Stimulated activated naive CD8-positive, alpha-beta T cell treated with anti-CD3 and anti-CD28 coated beads, Interleukin-15, Interleukin-2, amounts not matched to agents 100 ng/mL and 50 ng/mL, for 24 hours (primary cell): ENCODE results near the gene ACOX3.

Experiments used
- H3K27ac Mint-ChIP-seq: one replicate; pipeline ENCODE4 v1.8.0; 2021; ENCODE audit warnings: mild to moderate bottlenecking, mixed read lengths
- H3K27me3 Mint-ChIP-seq: one replicate; pipeline ENCODE4 v1.8.0; 2021; ENCODE audit warnings: mixed read lengths
- H3K36me3 Mint-ChIP-seq: one replicate; pipeline ENCODE4 v1.8.0; 2021; ENCODE audit warnings: low read depth, mixed read lengths
- H3K4me1 Mint-ChIP-seq: one replicate; pipeline ENCODE4 v1.8.0; 2021; ENCODE audit warnings: low read depth, mixed read lengths
- H3K4me3 Mint-ChIP-seq: one replicate; pipeline ENCODE4 v1.8.0; 2021; ENCODE audit warnings: mild to moderate bottlenecking, mixed read lengths
- H3K9me3 Mint-ChIP-seq: one replicate; pipeline ENCODE4 v1.8.0; 2021; ENCODE audit warnings: mixed read lengths

Gene ACOX3

GRCh38 chr4:8451440-8452182 lies 11.1 kb upstream of the ACOX3 start:
- Mint-ChIP-seq H3K4me3 (no peak overlapping the region), H3K36me3 (peaks cover 66% of the 10 kb centered on the region), H3K4me1 (no peaks in the 10 kb centered on the region), H3K27me3 (no peaks in the 10 kb centered on the region), H3K27ac (no peak overlapping the region), H3K9me3 (no peaks in the 10 kb centered on the region)

GRCh38 chr4:8446122-8446521 lies 5.6 kb upstream of the ACOX3 start:
- Mint-ChIP-seq H3K9me3 (no peaks in the 10 kb centered on the region), H3K27ac (no peak overlapping the region), H3K36me3 (peaks cover 44% of the 10 kb centered on the region), H3K4me3 (no peak overlapping the region), H3K4me1 (peaks cover 39% of the 10 kb centered on the region), H3K27me3 (no peaks in the 10 kb centered on the region)

GRCh38 chr4:8443801-8444200 lies 3.3 kb upstream of the ACOX3 start:
- peaks cover 44% of the 10 kb centered on the region for H3K36me3 Mint-ChIP-seq
- H3K4me1 Mint-ChIP-seq, result peaks cover 54% of the 10 kb centered on the region
- H3K27me3 Mint-ChIP-seq, result no peaks in the 10 kb centered on the region
- H3K9me3 Mint-ChIP-seq, result no peaks in the 10 kb centered on the region
- peak overlapping the region; percentile 95 for H3K4me3 Mint-ChIP-seq
- H3K27ac Mint-ChIP-seq, result no peak overlapping the region

- H3K27ac Mint-ChIP-seq, result no peak overlapping the region
- no peaks in the 10 kb centered on the region for H3K9me3 Mint-ChIP-seq
- peaks cover 64% of the 10 kb centered on the region for H3K4me1 Mint-ChIP-seq
- no peaks in the 10 kb centered on the region for H3K27me3 Mint-ChIP-seq
- peaks cover 38% of the 10 kb centered on the region for H3K36me3 Mint-ChIP-seq
- H3K4me3 Mint-ChIP-seq, result peak overlapping the region; percentile 95
Measured at GRCh38 chr4:8442596-8443358, 2.3 kb upstream of the ACOX3 start.

GRCh38 chr4:8441499-8442091 lies 1.1 kb upstream of the ACOX3 start:
- Mint-ChIP-seq H3K27me3 (no peaks in the 10 kb centered on the region), H3K9me3 (no peaks in the 10 kb centered on the region), H3K27ac (peak overlapping the region; percentile 30), H3K36me3 (peaks cover 37% of the 10 kb centered on the region), H3K4me3 (peak overlapping the region; percentile 95), H3K4me1 (peaks cover 72% of the 10 kb centered on the region)

GRCh38 chr4:8439914-8440491 lies 520 bp downstream of the ACOX3 start:
- Mint-ChIP-seq H3K27me3 (no peaks in the 10 kb centered on the region), H3K4me1 (peaks cover 81% of the 10 kb centered on the region), H3K4me3 (peak overlapping the region; percentile 95), H3K36me3 (peaks cover 33% of the 10 kb centered on the region), H3K9me3 (no peaks in the 10 kb centered on the region), H3K27ac (peak overlapping the region; percentile 98)

- H3K36me3 Mint-ChIP-seq, result peaks cover 33% of the 10 kb centered on the region
- H3K27me3 Mint-ChIP-seq, result no peaks in the 10 kb centered on the region
Measured at GRCh38 chr4:8439168-8439567, 1.4 kb downstream of the ACOX3 start.

GRCh38 chr4:8438743-8439142 lies 1.8 kb downstream of the ACOX3 start:
- no peaks in the 10 kb centered on the region for H3K27me3 Mint-ChIP-seq
- H3K9me3 Mint-ChIP-seq, result no peaks in the 10 kb centered on the region
- H3K4me3 Mint-ChIP-seq, result peak overlapping the region; percentile 95
- peaks cover 81% of the 10 kb centered on the region for H3K4me1 Mint-ChIP-seq
- H3K36me3 Mint-ChIP-seq, result peaks cover 30% of the 10 kb centered on the region
- peak overlapping the region; percentile 49 for H3K27ac Mint-ChIP-seq

More at GRCh38 chr4:8439168-8439567, 1.4 kb downstream of the ACOX3 start:
- Mint-ChIP-seq H3K9me3 (no peaks in the 10 kb centered on the region), H3K27ac (peak overlapping the region; percentile 49), H3K4me1 (peaks cover 86% of the 10 kb centered on the region), H3K4me3 (peak overlapping the region; percentile 95)

- Mint-ChIP-seq H3K27ac (peak overlapping the region; percentile 15), H3K4me3 (peak overlapping the region; percentile 4)
Measured at GRCh38 chr4:8437281-8437680, 3.2 kb downstream of the ACOX3 start.

GRCh38 chr4:8435656-8436121 lies 4.8 kb downstream of the ACOX3 start:
- H3K27ac Mint-ChIP-seq, result peak overlapping the region; percentile 87
- H3K4me1 Mint-ChIP-seq, result peaks cover 54% of the 10 kb centered on the region

More at GRCh38 chr4:8437281-8437680, 3.2 kb downstream of the ACOX3 start:
- Mint-ChIP-seq H3K27me3 (no peaks in the 10 kb centered on the region), H3K4me1 (peaks cover 67% of the 10 kb centered on the region), H3K36me3 (peaks cover 16% of the 10 kb centered on the region), H3K9me3 (no peaks in the 10 kb centered on the region)

GRCh38 chr4:8434251-8435073 lies 6.1 kb downstream of the ACOX3 start:
- Mint-ChIP-seq H3K4me1 (peaks cover 47% of the 10 kb centered on the region), H3K27ac (peak overlapping the region; percentile 13), H3K36me3 (peaks cover 10% of the 10 kb centered on the region), H3K9me3 (no peaks in the 10 kb centered on the region), H3K4me3 (peak overlapping the region; percentile 81), H3K27me3 (no peaks in the 10 kb centered on the region)

More at GRCh38 chr4:8435656-8436121, 4.8 kb downstream of the ACOX3 start:
- H3K27me3 Mint-ChIP-seq, result no peaks in the 10 kb centered on the region
- H3K36me3 Mint-ChIP-seq, result peaks cover 16% of the 10 kb centered on the region
- H3K4me3 Mint-ChIP-seq, result peak overlapping the region; percentile 81
- no peaks in the 10 kb centered on the region for H3K9me3 Mint-ChIP-seq

GRCh38 chr4:8433136-8433535 lies 7.4 kb downstream of the ACOX3 start:
- H3K27ac Mint-ChIP-seq, result no peak overlapping the region
- peaks cover 43% of the 10 kb centered on the region for H3K4me1 Mint-ChIP-seq
- H3K36me3 Mint-ChIP-seq, result peaks cover 7% of the 10 kb centered on the region
- no peaks in the 10 kb centered on the region for H3K27me3 Mint-ChIP-seq
- no peak overlapping the region for H3K4me3 Mint-ChIP-seq
- H3K9me3 Mint-ChIP-seq, result no peaks in the 10 kb centered on the region

- H3K4me1 Mint-ChIP-seq, result peaks cover 41% of the 10 kb centered on the region
- no peak overlapping the region for H3K4me3 Mint-ChIP-seq
- no peaks in the 10 kb centered on the region for H3K9me3 Mint-ChIP-seq
- H3K27ac Mint-ChIP-seq, result no peak overlapping the region
- H3K36me3 Mint-ChIP-seq, result no peaks in the 10 kb centered on the region
- no peaks in the 10 kb centered on the region for H3K27me3 Mint-ChIP-seq
Measured at GRCh38 chr4:8431553-8431952, 9.0 kb downstream of the ACOX3 start.
